Prostate gland (tissue), 2 donors: ENCODE data around the gene TCP11. TPM values are rescaled to one million over a fixed set of nuclear protein-coding genes. Genes with fewer than 3 reads are reported as not detected.

ENCODE experiments used
- DNase-seq: peaks from one replicate; pipeline ENCODE4 v3.0.0-alpha.2; 2019; ENCODE audit warnings: low spot score
- H3K27ac ChIP-seq, 2 donors: fragments of 200-600 bp; sonication (generic); 2 replicates each; pipeline ENCODE4 v1.5.1; 2017 to 2019
- H3K27me3 ChIP-seq: fragments of 200-600 bp; sonication (generic); replicated peaks from 2 replicates; pipeline ENCODE4 v1.5.1; 2019; ENCODE audit not compliant: insufficient read depth
- H3K36me3 ChIP-seq, 2 donors: fragments of 200-600 bp; sonication (generic); 1 replicate in 1 of 2; 2 replicates in 1 of 2; pipeline versions ENCODE4 v1.5.1 to v1.8.1; 2017 to 2019
- H3K4me1 ChIP-seq: fragments of 200-600 bp; sonication (generic); replicated peaks from 2 replicates; pipeline ENCODE4 v1.5.1; 2019
- H3K4me3 ChIP-seq, 2 donors: fragments of 200-600 bp; sonication (generic); 2 replicates each; pipeline ENCODE4 v1.5.1; 2017 to 2019
- H3K9me3 ChIP-seq: fragments of 200-600 bp; sonication (generic); 2 replicates; pipeline ENCODE4 v1.5.1; 2017
- POLR2A ChIP-seq: fragments of 450-650 bp; IDR thresholded peaks from one replicate; pipeline ENCODE4 v1.6.1; 2016; ENCODE audit warnings: antibody characterized with exemption, mild to moderate bottlenecking
- POLR2AphosphoS5 ChIP-seq: sonication (generic); formaldehyde crosslinking; IDR thresholded peaks from one replicate; pipeline ENCODE4 v1.6.1; 2017; ENCODE audit warnings: antibody characterized with exemption
- WGBS: methylation state at CpG from one replicate; pipeline ENCODE4 v1.1.5; 2018; 5-methylcytosine and 5-hydroxymethylcytosine counted together
- intact Hi-C: fragments of 100-400 bp; cut with DNase I; formaldehyde crosslinking; loops from one replicate; pipeline ENCODE4 v1.14.2; 2022
- total RNA-seq, 2 donors: library from RNA; depleted of rRNA; stranded (reverse); fragments of >200 nt; gene quantifications; one replicate each; pipeline ENCODE4 v1.1.0, GENCODE V29; 2016
- TF ChIP-seq, protein P1 (sequence below), 4 experiments: fragments of 200-600 bp in 2 of 4; fragments of 450-650 bp in 2 of 4; sonication (generic) in 2 of 4; IDR thresholded peaks; 1 replicate in 3 of 4; 2 replicates in 1 of 4; pipeline ENCODE4 v1.5.1; 2016 to 2019; ENCODE audit warnings: antibody characterized with exemption in 4 of 4, mild to moderate bottlenecking in 2 of 4, moderate library complexity in 2 of 4

TCP11 gene
- total RNA-seq, 2 donors from 2014 or later = 0.87 to 33.3 TPM

DNA sequence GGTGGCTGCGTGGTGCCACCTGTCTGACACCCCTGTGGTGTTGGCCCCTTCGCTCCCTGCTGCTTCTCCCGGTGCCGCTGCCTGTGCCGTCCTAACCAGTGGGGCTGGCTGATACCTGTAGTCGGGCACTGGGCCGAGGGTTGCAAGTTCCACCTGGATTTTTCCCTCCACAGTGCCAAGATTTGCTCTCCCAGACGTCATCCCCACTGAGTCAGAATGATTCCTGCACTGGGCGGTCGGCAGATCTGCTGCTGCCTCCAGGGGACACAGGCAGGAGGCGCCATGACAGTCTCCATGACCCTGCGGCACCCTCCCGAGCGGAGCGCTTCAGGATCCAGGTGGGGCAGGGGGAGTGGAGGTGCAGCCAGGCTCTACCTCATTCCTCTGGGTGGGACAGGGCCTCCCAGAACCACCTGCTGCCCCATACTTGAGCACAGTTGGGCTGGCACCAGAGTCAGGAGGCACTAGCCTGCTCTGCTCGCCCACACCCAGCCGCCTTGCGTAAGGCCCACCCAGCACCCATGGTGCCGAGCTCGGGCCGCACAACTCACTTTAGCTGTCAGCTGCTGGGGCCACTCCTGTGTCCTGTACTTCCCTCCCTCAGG is 60.2 kb downstream of the TCP11 start:
- H3K4me1 ChIP-seq = no peaks in the 10 kb centered on the region
- intact Hi-C loops = no loop called here
- H3K27ac ChIP-seq = no peak overlapping the region
- H3K36me3 ChIP-seq = peaks cover 7 to 12% of the 10 kb centered on the region in 2 donors
- DNase-seq = no peak
- H3K4me3 ChIP-seq = no peak overlapping the region
- H3K27me3 ChIP-seq = no peaks in the 10 kb centered on the region
- TF ChIP-seq, protein P1, sequence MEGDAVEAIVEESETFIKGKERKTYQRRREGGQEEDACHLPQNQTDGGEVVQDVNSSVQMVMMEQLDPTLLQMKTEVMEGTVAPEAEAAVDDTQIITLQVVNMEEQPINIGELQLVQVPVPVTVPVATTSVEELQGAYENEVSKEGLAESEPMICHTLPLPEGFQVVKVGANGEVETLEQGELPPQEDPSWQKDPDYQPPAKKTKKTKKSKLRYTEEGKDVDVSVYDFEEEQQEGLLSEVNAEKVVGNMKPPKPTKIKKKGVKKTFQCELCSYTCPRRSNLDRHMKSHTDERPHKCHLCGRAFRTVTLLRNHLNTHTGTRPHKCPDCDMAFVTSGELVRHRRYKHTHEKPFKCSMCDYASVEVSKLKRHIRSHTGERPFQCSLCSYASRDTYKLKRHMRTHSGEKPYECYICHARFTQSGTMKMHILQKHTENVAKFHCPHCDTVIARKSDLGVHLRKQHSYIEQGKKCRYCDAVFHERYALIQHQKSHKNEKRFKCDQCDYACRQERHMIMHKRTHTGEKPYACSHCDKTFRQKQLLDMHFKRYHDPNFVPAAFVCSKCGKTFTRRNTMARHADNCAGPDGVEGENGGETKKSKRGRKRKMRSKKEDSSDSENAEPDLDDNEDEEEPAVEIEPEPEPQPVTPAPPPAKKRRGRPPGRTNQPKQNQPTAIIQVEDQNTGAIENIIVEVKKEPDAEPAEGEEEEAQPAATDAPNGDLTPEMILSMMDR (IDR thresholded peaks at IDR 0.05) = no peak
- TF ChIP-seq POLR2AphosphoS5 = no peak
- TF ChIP-seq POLR2A = no peak
- H3K9me3 ChIP-seq = no peaks in the 10 kb centered on the region
- 86% methylated on average over 21 of the region's 21 CpGs for WGBS

DNA sequence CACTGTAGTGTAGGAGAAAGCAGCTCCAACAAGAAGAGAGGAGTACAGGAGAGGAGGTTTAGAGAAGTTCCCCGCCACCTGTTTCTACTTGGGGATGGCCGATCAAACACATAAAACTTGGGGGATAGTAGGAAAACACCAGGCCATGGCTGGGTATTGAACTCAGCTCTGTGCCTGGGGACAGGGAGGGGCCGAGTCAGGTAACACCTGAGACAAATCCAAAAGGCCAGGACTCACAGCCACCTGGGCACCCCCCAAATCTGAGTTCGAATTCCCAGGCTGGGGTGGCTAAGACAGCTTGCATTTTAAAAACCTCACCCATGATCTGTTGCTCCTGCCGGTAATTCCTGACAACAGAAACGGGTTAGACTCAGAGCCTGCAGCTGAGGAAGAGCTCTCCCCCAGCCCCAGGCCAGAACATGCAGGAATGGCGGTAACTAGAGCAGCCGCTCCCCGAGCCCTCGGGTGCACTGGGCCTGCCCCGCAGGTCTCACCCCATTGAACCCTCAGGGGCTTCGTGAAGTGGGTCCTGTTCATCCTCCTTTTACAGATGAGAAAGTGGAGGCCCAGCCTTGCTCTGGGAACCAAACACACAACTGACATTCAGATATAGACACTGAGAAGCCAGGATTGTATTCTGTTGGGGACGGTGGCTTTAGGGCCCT is 61.0 kb downstream of the TCP11 start:
- TF ChIP-seq POLR2A = no peak
- no peak overlapping the region for H3K4me3 ChIP-seq
- H3K27me3 ChIP-seq = no peaks in the 10 kb centered on the region
- 87% methylated on average over 13 of the region's 13 CpGs for WGBS
- H3K9me3 ChIP-seq = no peaks in the 10 kb centered on the region
- H3K27ac ChIP-seq = no peak overlapping the region
- H3K4me1 ChIP-seq = no peaks in the 10 kb centered on the region
- intact Hi-C loops = no loop called here
- DNase-seq = no peak
- H3K36me3 ChIP-seq = peaks cover 6 to 12% of the 10 kb centered on the region in 2 donors

DNA sequence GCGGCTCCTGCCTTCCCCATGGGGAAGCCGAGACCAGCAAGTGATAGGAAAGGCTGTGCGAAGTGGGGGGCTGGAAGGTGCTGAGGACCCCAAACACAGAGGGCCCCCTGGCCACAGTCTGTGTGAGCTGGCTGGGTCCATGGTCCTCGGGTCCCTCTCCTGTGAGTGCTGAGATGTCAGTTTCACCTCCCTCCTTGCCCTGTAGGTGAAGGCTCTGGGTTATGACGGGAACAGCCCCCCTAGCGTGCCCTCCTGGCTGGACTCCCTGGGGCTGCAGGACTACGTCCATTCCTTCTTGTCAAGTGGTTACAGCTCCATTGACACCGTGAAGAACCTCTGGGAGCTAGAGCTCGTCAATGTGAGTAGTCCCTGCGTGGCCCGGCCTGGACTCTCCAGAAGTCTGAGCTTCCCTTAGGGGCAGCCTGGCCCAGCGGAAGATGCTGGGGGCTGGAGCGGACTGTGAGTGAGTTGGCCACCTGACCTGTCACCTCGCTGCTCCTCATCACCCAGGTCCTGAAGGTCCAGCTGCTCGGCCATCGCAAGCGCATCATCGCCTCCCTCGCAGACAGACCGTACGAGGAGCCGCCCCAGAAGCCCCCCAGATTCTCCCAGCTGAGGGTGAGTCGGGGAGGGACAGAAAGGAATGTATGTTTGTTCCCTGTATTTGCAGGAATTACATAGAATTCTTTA is 61.7 kb downstream of the TCP11 start:
- H3K27me3 ChIP-seq = no peaks in the 10 kb centered on the region
- DNase-seq = no peak
- no peaks in the 10 kb centered on the region for H3K9me3 ChIP-seq
- intact Hi-C loops = no loop called here
- 91% methylated on average over 23 of the region's 23 CpGs for WGBS
- no peak for TF ChIP-seq POLR2AphosphoS5
- TF ChIP-seq, protein P1 (IDR thresholded peaks at IDR 0.05) = no peak
- no peak for TF ChIP-seq POLR2A
- H3K4me1 ChIP-seq = no peaks in the 10 kb centered on the region
- no peak overlapping the region for H3K27ac ChIP-seq
- H3K4me3 ChIP-seq = no peak overlapping the region
- H3K36me3 ChIP-seq = peaks cover 3 to 10% of the 10 kb centered on the region in 2 donors

DNA sequence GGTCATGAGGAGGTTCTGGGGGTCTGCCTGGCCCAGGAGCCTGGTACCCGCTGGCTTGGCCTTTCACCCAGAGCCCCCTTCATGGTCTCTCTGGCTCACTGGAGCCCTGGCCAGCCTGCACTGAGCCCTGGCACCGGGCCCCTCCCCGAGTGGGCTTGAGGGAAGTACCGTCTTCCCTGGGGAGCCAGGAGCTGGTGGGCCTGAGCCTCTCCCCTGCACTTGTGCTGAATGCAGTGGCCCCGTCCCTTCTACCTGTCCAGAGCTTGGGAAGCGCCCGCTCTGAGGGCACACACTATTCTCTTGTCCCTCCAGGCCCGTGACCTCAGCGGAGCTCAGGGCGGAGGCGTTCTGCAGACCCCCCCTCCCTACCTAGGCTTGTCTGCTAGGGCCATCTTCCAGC is 62.2 kb downstream of the TCP11 start:
- TF ChIP-seq POLR2A (no peak), POLR2AphosphoS5 (no peak)
- TF ChIP-seq, protein P1 (IDR thresholded peaks at IDR 0.05) = no peak
- intact Hi-C loops = no loop called here
- Histone ChIP-seq H3K27ac (no peak overlapping the region), H3K27me3 (no peaks in the 10 kb centered on the region), H3K4me1 (no peaks in the 10 kb centered on the region), H3K9me3 (no peaks in the 10 kb centered on the region), H3K36me3 (peaks cover 3 to 9% of the 10 kb centered on the region in 2 donors), H3K4me3 (no peak overlapping the region)
- WGBS = 92% methylated on average over 10 of the region's 11 CpGs
- DNase-seq = no peak

DNA sequence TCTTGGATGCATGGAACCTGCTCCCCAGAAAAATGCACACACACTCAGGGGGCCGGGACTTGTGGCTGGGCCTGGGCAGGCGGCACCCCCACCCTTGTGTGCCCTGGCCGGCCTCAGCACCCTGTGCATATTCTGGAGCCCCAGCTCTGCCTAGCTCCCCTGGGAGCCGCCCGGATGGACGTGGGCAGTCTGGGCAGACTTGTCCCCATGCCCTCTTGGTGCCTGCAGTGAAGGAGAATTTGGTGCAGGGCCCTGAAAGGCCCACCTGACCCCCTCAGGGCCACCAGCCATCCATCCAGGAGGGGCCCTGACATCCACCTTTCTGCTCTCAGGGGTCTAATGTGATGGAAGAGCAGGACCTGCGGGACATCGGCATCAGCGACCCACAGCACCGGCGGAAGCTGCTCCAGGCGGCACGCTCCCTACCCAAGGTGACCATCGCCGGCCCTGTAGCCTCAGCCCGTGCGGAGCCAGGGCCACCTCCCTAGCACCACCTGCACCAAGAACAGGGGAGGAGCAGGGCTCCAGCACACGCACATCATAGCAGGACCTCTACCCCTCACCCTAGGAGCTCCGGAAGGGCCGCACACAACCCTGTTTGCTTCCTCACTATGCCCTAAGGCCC is 62.8 kb downstream of the TCP11 start:
- no peaks in the 10 kb centered on the region for H3K27me3 ChIP-seq
- H3K27ac ChIP-seq = no peak overlapping the region
- DNase-seq = no peak
- H3K4me1 ChIP-seq = no peaks in the 10 kb centered on the region
- no peaks in the 10 kb centered on the region for H3K9me3 ChIP-seq
- peaks cover 3 to 9% of the 10 kb centered on the region in 2 donors for H3K36me3 ChIP-seq
- TF ChIP-seq POLR2AphosphoS5 = no peak
- TF ChIP-seq POLR2A = no peak
- TF ChIP-seq, protein P1 (IDR thresholded peaks at IDR 0.05) = no peak
- 96% methylated on average over 18 of the region's 20 CpGs for WGBS
- intact Hi-C loops = no loop called here
- no peak overlapping the region for H3K4me3 ChIP-seq
